Measurements from ENCODE around the gene IZUMO1R. TPM values are rescaled to one million over a fixed set of nuclear protein-coding genes. Genes with fewer than 3 reads are reported as not detected.

The IZUMO1R gene
- total RNA-seq, 6 donors from 2014 or later = not detected

- DNase-seq (no peak), ATAC-seq (ENCODE audit: low FRiP score in 2 of 2) (no peak)
- H3K27me3 ChIP-seq = no peaks in the 10 kb centered on the region
- no peaks in the 10 kb centered on the region for H3K36me3 ChIP-seq
- 56 to 86% methylated on average over 3 of the region's 3 CpGs for WGBS, 2 donors
- no peak overlapping the region for H3K4me3 ChIP-seq
- H3K4me1 ChIP-seq = no peaks in the 10 kb centered on the region
- no peak for TF ChIP-seq POLR2AphosphoS5 (IDR thresholded peaks at IDR 0.05)
- no peak for TF ChIP-seq CTCF (IDR thresholded peaks at IDR 0.05)
- TF ChIP-seq POLR2A (IDR thresholded peaks at IDR 0.05) = no peak
- TF ChIP-seq EP300 (IDR thresholded peaks at IDR 0.05) = no peak
- H3K27ac ChIP-seq = no peak overlapping the region
- H3K9me3 ChIP-seq = no peaks in the 10 kb centered on the region
Observed at GRCh38 chr11:94322501-94322900, 18.1 kb downstream of the IZUMO1R start.

DNA sequence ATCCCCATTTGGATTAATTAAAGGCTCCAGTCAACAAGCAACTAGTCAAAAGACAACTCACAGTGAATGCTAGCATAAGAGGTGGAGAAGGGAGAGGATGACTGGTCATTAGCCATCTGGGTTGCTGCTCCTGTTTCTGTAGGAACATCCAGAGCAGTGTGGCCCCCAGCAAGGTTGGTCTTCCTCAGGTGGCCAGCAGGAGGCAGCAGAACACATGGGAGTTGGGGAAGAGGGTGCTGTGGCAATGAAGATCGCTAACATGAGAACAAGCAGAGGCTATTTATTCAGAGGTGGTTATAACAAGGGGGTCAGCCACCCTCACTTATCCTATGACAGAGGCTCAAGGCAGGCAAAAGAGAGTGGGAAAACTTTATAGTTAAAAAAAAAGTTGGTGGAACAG lies 21.3 kb downstream of the IZUMO1R start:
- Histone ChIP-seq H3K36me3 (no peaks in the 10 kb centered on the region), H3K27ac (no peak overlapping the region), H3K4me3 (no peak overlapping the region), H3K4me1 (no peaks in the 10 kb centered on the region), H3K27me3 (no peaks in the 10 kb centered on the region), H3K9me3 (no peaks in the 10 kb centered on the region)
- peak; percentile 46 to 58 for ATAC-seq (ENCODE audit: low FRiP score in 2 of 2)
- DNase-seq = peak in 1 of 2 donors; percentile 37
- WGBS, 2 donors = 11 to 42% methylated on average over 1 of the region's 1 CpG
- TF ChIP-seq CTCF (IDR thresholded peaks at IDR 0.05) (peak in 1 of 6 experiments; percentile 46), POLR2AphosphoS5 (IDR thresholded peaks at IDR 0.05) (no peak)

DNA sequence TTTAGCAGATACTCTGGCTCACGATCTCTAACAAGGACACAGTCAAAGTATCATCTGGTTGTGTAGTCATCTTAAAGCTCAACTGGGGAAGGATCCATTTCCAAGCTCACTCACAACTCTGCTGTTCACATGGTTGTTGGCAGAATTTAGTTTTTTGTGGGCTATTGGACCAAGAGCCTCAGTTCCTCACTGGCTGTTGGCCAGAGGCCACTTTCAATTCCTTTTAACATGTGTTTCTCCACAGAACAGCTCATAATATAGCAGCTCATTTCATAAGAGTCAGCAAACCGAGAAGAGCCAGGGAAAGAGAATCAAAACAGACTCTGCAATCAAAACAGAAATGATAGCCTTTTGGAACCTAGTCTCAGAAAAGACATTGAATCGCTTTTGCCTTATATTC lies 22.6 kb downstream of the IZUMO1R start:
- Histone ChIP-seq H3K4me3 (no peak overlapping the region), H3K27ac (no peak overlapping the region), H3K9me3 (no peaks in the 10 kb centered on the region), H3K4me1 (no peaks in the 10 kb centered on the region), H3K27me3 (no peaks in the 10 kb centered on the region), H3K36me3 (no peaks in the 10 kb centered on the region)
- 51 to 55% methylated on average over 3 of the region's 3 CpGs for WGBS, 2 donors
- DNase-seq = no peak
- peak in 1 of 2 donors; percentile 47 for ATAC-seq (ENCODE audit: low FRiP score in 2 of 2)
- no peak for TF ChIP-seq EP300 (IDR thresholded peaks at IDR 0.05)
- TF ChIP-seq POLR2AphosphoS5 (IDR thresholded peaks at IDR 0.05) = no peak
- TF ChIP-seq POLR2A (IDR thresholded peaks at IDR 0.05) = no peak
- no peak for TF ChIP-seq CTCF (IDR thresholded peaks at IDR 0.05)

GRCh38 chr11:94328587-94329080 lies 24.3 kb downstream of the IZUMO1R start:
- ATAC-seq (ENCODE audit: low FRiP score in 2 of 2) (peak; percentile 27 to 59), DNase-seq (no peak)
- no peaks in the 10 kb centered on the region for H3K4me1 ChIP-seq
- no peaks in the 10 kb centered on the region for H3K36me3 ChIP-seq
- no peaks in the 10 kb centered on the region for H3K9me3 ChIP-seq
- H3K4me3 ChIP-seq = no peak overlapping the region
- WGBS, 2 donors = 66 to 67% methylated on average over 6 of the region's 6 CpGs
- H3K27me3 ChIP-seq = no peaks in the 10 kb centered on the region
- H3K27ac ChIP-seq = no peak overlapping the region
- no peak for TF ChIP-seq POLR2AphosphoS5 (IDR thresholded peaks at IDR 0.05)
- no peak for TF ChIP-seq EP300 (IDR thresholded peaks at IDR 0.05)
- no peak for TF ChIP-seq POLR2A (IDR thresholded peaks at IDR 0.05)
- no peak for TF ChIP-seq CTCF (IDR thresholded peaks at IDR 0.05)

GRCh38 chr11:94329501-94329900 lies 25.1 kb downstream of the IZUMO1R start:
- H3K4me3 ChIP-seq = no peak overlapping the region
- H3K9me3 ChIP-seq = no peaks in the 10 kb centered on the region
- no peaks in the 10 kb centered on the region for H3K27me3 ChIP-seq
- no peaks in the 10 kb centered on the region for H3K4me1 ChIP-seq
- no peak for DNase-seq
- H3K27ac ChIP-seq = no peak overlapping the region
- 81 to 94% methylated on average over 3 of the region's 3 CpGs for WGBS, 2 donors
- ATAC-seq (ENCODE audit: low FRiP score in 2 of 2) = no peak
- TF ChIP-seq POLR2A (IDR thresholded peaks at IDR 0.05) = no peak
- no peak for TF ChIP-seq CTCF (IDR thresholded peaks at IDR 0.05)
- TF ChIP-seq POLR2AphosphoS5 (IDR thresholded peaks at IDR 0.05) = no peak
- TF ChIP-seq EP300 (IDR thresholded peaks at IDR 0.05) = no peak
- no peaks in the 10 kb centered on the region for H3K36me3 ChIP-seq

Measured in upper lobe of left lung (tissue), 6 donors.